Suppressor macrophage treated with lipopolysaccharide for 4 hours (primary cell): Measurements from ENCODE around the gene VPS37C.
A peak's percentile ranks its signal among the peaks of the same experiment; 100 is the strongest.
"Not testable (repeated sequence)": the region's sequence is repeated elsewhere in the genome, so short reads cannot be mapped to it uniquely, and the experiment has no call there.

Source experiments
- DNase-seq: peaks from one replicate; pipeline ENCODE4 v3.0.0-alpha.2; 2020

The VPS37C gene

DNA sequence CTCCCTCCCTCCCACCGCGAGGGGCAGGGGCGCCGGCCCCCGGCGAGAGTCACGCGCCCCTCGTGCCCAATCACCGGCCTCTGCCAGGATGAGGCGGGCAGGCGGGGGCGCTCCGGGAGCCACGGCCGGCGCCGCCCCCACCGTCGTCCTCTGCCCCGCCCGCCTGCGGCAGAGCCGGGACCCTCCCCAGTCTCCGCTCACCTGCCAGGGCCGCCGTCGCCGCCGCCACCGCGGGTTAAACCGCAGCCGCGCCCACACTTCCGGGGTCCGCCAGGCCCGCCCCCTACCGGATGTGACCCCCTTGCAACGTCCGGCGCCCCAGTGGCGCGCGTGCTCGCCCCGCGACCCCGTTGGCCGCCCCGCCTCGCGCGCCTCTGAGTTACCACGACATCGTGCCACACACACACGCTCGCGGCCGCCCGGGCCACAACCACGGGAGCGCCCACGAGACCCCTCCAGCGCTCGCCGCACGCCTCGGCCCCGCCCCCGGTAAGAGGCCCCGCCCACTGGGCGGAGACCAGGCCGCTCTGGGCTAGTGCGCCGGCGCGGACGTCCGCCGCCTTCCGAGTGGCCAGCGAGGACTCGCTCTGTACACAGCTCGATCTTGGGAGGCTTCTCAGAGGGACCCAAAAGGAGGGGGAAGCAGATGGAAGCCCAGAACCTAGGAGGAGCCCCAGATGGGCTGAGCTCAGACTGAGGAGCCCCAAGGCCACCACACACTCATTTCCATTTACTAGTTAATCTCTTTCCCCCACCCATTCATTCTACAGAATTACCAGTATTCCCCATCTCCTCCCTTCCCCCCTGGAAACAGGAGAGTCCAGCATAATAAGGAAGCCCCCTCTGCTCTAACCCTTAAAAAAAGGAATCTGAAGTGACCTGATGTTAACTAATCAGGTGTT is at the start of gene VPS37C:
Gene VPS37C (minus strand): TSS at position 237 of the 902 bp plus-strand sequence. CDS start 22,597 bp downstream, outside the sequence.
- DNase-seq: peak; percentile 97

DNA sequence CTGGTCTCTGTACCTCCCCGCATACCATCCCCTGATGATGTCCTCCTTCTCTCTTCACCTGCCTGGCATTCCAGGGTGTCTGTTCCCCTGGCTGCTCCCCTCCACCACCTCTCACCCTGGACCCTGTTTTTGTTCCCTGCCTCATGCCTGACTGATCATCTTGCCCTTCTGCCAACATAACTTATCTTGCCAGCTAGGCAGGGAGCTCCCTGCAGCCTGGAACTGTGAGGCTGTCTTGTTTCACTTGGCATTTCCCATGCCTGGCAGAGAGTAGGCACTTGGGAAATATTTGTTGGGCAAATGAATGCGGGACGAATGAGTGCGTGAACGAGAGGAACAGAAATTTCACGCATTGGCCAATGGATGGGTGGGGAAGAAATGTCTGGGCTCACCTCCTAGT is 49.4 kb upstream of the VPS37C start:
- not testable (repeated sequence) for DNase-seq

- DNase-seq: not testable (repeated sequence)
Observed at GRCh38 chr11:61207636-61208310, 46.5 kb upstream of the VPS37C start.

- not testable (repeated sequence) for DNase-seq
Observed at GRCh38 chr11:61204502-61205059, 43.4 kb upstream of the VPS37C start.

DNA sequence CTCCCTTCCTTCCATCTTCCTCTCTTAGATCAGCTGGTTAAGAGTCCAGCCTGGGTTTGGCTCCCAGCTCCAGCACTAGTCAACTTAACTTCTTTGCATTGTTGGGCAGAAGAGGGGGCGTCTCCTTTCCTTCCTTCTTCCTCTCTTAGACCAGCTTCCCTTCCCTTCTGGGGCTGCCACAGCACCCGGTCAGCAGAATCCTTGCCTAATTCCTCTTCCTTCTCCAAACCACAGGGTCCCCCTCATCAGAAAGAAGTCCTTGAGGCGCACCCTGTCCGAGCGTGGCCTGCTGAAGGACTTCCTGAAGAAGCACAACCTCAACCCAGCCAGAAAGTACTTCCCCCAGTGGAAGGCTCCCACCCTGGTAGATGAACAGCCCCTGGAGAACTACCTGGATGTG is 42.6 kb upstream of the VPS37C start:
- DNase-seq: not testable (repeated sequence)

- DNase-seq: not testable (repeated sequence)
Observed at GRCh38 chr11:61202950-61203746, 41.9 kb upstream of the VPS37C start, which contains the start of gene PGA3. Gene PGA3, plus strand, starts transcription at chr11:61203515. Its CDS starts 50 bp downstream, at chr11:61203565.

DNA sequence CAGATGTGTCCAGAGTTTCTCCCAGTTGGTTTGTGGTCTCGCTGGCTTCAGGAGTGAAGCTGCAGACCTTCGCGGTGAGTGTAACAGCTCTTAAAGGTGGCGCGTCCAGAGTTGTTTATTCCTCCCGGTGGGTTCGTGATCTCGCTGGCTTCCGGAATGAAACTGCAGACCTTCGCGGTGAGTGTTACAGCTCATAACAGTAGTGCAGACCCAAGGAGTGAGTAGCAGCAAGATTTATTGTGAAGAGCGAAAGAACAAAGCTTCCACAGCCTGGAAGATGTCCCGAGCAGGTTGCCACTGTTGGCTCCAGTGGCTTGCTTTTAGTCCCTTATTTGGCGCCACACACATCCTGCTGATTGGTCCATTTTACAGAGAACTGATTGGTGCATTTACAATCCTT is 40.2 kb upstream of the VPS37C start:
- DNase-seq: no peak

- DNase-seq: no peak
Observed at GRCh38 chr11:61198948-61199523, 37.8 kb upstream of the VPS37C start.

DNA sequence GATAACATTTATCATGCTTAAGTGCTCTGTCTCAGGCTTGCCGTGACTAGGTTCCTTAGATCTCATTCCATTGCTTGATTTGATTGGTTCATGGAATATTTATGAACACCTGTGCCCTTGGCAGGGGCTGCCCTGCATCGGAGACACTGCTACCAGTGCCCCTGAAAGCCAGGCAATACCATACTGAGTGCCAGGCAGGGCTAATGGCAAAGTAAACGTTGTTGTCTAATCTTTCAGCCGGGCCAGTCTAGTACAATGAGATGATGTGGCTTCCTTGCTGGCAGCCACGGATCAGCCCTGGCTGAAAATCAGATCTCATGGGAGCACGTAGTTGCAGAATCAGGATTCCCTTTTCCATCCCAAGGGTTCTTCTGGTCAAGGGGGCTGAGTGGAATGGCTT is 37.1 kb upstream of the VPS37C start:
- no peak for DNase-seq

DNA sequence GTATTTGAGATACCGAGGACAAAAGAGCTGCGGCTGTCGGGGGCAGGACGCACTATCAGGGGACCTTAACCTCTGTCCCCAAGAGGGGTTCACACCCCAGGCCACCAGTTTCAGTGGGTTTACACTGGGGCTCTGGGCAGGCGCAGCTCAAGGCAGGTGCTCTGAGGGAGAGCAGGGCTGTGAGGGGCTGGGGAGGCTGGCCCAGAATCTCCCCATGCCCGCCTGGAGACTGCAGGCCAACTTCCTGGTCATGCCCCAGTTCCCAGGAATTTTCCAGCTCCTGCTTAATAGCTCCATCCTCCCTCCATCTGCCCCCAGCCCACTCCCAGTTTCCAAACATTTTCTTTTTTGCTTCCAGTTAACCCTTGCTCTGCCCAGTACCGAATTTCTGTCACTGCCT is 34.5 kb upstream of the VPS37C start:
- no peak for DNase-seq

GRCh38 chr11:61194981-61195695 is 33.9 kb upstream of the VPS37C start:
- no peak for DNase-seq

DNA sequence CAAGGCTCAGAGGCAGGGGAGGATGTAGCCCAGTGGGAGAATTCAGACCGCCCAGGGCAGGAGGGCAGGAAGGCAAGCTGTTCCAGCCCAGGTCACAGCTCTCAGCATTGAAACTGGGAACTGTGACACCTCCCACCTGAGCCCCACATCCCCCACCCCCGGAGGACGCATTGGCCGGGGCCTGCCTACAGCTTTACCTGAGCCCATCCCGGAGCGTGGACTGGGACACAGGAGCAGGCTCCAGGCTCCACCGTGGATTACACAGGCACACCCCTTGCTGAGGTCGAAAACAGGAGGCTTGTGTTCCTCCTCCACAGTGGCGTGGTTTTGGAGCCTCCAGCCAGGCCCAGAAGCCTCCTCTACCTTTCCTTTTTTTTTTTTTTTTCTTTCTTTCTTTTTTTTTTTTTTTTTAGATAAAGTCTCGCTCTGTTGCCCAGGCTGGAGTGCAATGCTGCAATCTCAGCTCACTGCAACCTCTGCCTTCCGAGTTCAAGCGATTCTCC is 33.0 kb upstream of the VPS37C start:
- no peak for DNase-seq

DNA sequence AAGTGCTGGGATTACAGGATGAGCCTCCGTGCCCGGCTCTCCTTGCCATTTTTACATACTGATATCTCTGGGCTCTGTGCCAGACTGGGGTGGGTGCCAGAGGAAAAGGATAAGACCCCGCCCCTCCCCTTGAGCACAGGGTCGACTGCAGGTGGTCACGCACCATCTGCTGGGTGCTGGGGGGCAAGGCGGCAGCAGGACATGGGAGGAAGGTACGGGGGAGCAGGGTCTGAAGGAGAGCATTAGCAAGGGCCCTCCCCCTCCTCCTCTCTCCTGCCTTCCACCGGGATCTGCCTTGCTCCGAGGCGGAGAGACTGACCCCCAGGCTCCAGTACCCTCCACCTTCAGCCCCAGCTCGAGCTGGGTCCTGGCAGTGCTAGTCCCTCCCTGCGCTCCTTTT is 32.4 kb upstream of the VPS37C start:
- DNase-seq: no peak

- DNase-seq: no peak
Observed at GRCh38 chr11:61189933-61190332, 28.7 kb upstream of the VPS37C start.

DNA sequence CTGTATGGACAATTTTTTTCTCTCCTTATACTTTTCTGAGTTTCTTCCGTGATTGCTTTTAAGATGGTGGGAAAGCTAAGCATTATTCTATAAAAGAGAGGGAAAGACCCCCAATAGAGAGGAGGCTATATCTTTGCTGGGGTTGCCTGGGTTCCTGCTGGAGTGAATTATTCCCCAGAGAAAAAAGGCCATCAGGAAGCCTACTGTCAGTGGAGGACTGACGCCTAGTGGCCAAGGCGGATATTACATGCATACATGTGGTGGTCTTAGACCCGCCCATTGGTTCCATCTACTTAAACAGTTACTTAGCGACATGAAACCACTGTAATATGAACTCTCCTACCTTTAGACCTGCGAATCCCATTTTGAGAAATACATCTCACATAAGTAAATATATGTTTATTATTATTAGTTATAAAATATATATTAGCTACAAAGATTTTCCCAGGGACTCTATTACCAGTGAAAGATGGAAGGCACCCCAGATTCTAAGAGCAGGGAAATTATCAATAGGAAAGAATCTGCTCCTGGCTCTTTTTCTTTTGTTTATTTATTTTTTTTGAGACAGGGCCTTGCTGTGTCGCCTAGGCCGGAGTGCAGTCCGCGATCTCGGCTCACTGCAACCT is 26.4 kb upstream of the VPS37C start:
- peak; percentile 86 for DNase-seq

GRCh38 chr11:61186504-61186903 is 25.3 kb upstream of the VPS37C start:
- no peak for DNase-seq

- DNase-seq: no peak
Observed at GRCh38 chr11:61183645-61184044, 22.4 kb upstream of the VPS37C start.

GRCh38 chr11:61181489-61181888 is 20.3 kb upstream of the VPS37C start:
- DNase-seq: no peak

GRCh38 chr11:61180205-61180604 is 19.0 kb upstream of the VPS37C start:
- not testable (repeated sequence) for DNase-seq

DNA sequence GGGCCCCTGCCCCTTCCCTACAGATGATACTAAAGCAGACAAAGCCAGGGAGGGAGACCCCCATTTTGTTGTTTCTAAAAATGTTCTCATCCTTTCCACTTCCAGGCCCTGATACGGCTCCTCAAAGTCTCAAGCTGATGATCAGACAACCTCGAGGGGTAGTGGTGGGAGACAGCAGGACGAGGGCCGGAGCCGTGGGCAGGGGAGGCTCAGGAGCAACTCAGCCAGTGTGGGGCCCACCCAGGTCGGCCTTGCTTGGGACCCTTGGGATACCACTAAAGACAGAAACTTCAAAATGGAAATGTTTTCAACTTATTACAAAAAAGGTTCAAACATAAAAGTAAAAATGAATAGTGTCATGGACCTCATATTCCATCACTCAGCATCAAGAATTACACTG is 15.2 kb upstream of the VPS37C start:
- DNase-seq: no peak

- DNase-seq: no peak
Observed at GRCh38 chr11:61174949-61175348, 13.7 kb upstream of the VPS37C start.
